ENCODE measurements around the gene ITGB3. TPM values are rescaled to one million over a fixed set of nuclear protein-coding genes. Genes with fewer than 3 reads are reported as not detected.
A peak's percentile ranks its signal among the peaks of the same experiment; 100 is the strongest.

The ITGB3 gene
- total RNA-seq, 3 donors from 2014 or later, result 3.8 to 29.8 (median 14.6) TPM

GRCh38 chr17:47301831-47302230 lies 48.2 kb downstream of the ITGB3 start:
- no peak for DNase-seq (ENCODE audit: low spot score in 2 of 2)
- TF ChIP-seq POLR2AphosphoS5 (IDR thresholded peaks at IDR 0.05) (no peak), CTCF (IDR thresholded peaks at IDR 0.05) (no peak), POLR2A (IDR thresholded peaks at IDR 0.05) (no peak)
- Histone ChIP-seq H3K27me3 (no peaks in the 10 kb centered on the region), H3K36me3 (no peaks in the 10 kb centered on the region), H3K27ac (no peak overlapping the region), H3K4me1 (peaks cover 0 to 7% of the 10 kb centered on the region in 2 donors), H3K9me3 (peaks cover 0 to 8% of the 10 kb centered on the region in 2 donors), H3K4me3 (no peak overlapping the region)
- intact Hi-C loops (cut with DNase I; ENCODE audit: low total_unique reads), result no loop called here

- Histone ChIP-seq H3K4me1 (peaks cover 0 to 7% of the 10 kb centered on the region in 2 donors), H3K27me3 (no peaks in the 10 kb centered on the region), H3K27ac (no peak overlapping the region), H3K9me3 (peaks cover 0 to 8% of the 10 kb centered on the region in 2 donors), H3K36me3 (no peaks in the 10 kb centered on the region), H3K4me3 (no peak overlapping the region)
- intact Hi-C loops (cut with DNase I; ENCODE audit: low total_unique reads), result no loop called here
- no peak for TF ChIP-seq POLR2AphosphoS5 (IDR thresholded peaks at IDR 0.05)
- no peak for TF ChIP-seq POLR2A (IDR thresholded peaks at IDR 0.05)
- no peak for TF ChIP-seq CTCF (IDR thresholded peaks at IDR 0.05)
- DNase-seq (ENCODE audit: low spot score in 2 of 2), result no peak
Observed at GRCh38 chr17:47304186-47304585, 50.6 kb downstream of the ITGB3 start.

GRCh38 chr17:47305302-47305923 lies 51.8 kb downstream of the ITGB3 start:
- peaks cover 0 to 7% of the 10 kb centered on the region in 2 donors for H3K4me1 ChIP-seq
- peak in 1 of 3 donors; percentile 34 for TF ChIP-seq POLR2AphosphoS5 (IDR thresholded peaks at IDR 0.05)
- no peak for TF ChIP-seq CTCF (IDR thresholded peaks at IDR 0.05)
- DNase-seq (ENCODE audit: low spot score in 2 of 2), result peak in 1 of 2 donors; percentile 66
- intact Hi-C loops (cut with DNase I; ENCODE audit: low total_unique reads), result no loop called here
- H3K27me3 ChIP-seq, result no peaks in the 10 kb centered on the region
- no peaks in the 10 kb centered on the region for H3K36me3 ChIP-seq
- H3K9me3 ChIP-seq, result peaks cover 0 to 8% of the 10 kb centered on the region in 2 donors
- H3K4me3 ChIP-seq, result no peak overlapping the region
- peak overlapping the region; percentile 72 to 78 for H3K27ac ChIP-seq

- H3K27me3 ChIP-seq, result no peaks in the 10 kb centered on the region
- H3K4me1 ChIP-seq, result peaks cover 0 to 7% of the 10 kb centered on the region in 2 donors
- intact Hi-C loops (cut with DNase I; ENCODE audit: low total_unique reads), result no loop called here
- H3K4me3 ChIP-seq, result no peak overlapping the region
- H3K27ac ChIP-seq, result peak overlapping the region in 1 of 2 donors; percentile 3
- TF ChIP-seq POLR2A (IDR thresholded peaks at IDR 0.05) (no peak), CTCF (IDR thresholded peaks at IDR 0.05) (no peak), POLR2AphosphoS5 (IDR thresholded peaks at IDR 0.05) (no peak)
- DNase-seq (ENCODE audit: low spot score in 2 of 2), result no peak
- no peaks in the 10 kb centered on the region for H3K9me3 ChIP-seq
- no peaks in the 10 kb centered on the region for H3K36me3 ChIP-seq
Observed at GRCh38 chr17:47310186-47310733, 56.6 kb downstream of the ITGB3 start.

GRCh38 chr17:47311420-47311819 lies 57.8 kb downstream of the ITGB3 start:
- TF ChIP-seq POLR2AphosphoS5 (IDR thresholded peaks at IDR 0.05) (no peak), CTCF (IDR thresholded peaks at IDR 0.05) (no peak), POLR2A (IDR thresholded peaks at IDR 0.05) (no peak)
- intact Hi-C loops (cut with DNase I; ENCODE audit: low total_unique reads), result no loop called here
- H3K27ac ChIP-seq, result no peak overlapping the region
- no peaks in the 10 kb centered on the region for H3K27me3 ChIP-seq
- no peaks in the 10 kb centered on the region for H3K4me1 ChIP-seq
- no peak for DNase-seq (ENCODE audit: low spot score in 2 of 2)
- no peak overlapping the region for H3K4me3 ChIP-seq
- no peaks in the 10 kb centered on the region for H3K9me3 ChIP-seq
- H3K36me3 ChIP-seq, result no peaks in the 10 kb centered on the region

All from breast epithelium (tissue), 4 donors.